Keratinocyte (primary cell): ENCODE data around the gene ADGRA1.

Experiments
- EZH2 ChIP-seq: IDR thresholded peaks from one replicate; pipeline ENCODE4 v1.6.1; 2012; ENCODE audit warnings: inconsistent platforms, mild to moderate bottlenecking, low read length, moderate library complexity
- TF ChIP-seq, protein P1 (sequence below), 3 experiments: IDR thresholded peaks in 1 of 3; conservative IDR thresholded peaks in 1 of 3; optimal IDR thresholded peaks in 1 of 3; 2 replicates in 2 of 3; 3 replicates in 1 of 3; pipeline versions ENCODE3 to v1.5.1; 2011; ENCODE audit warnings: low read length in 3 of 3, mild to moderate bottlenecking in 3 of 3, moderate library complexity in 2 of 3, control low read depth in 1 of 3, inconsistent platforms in 1 of 3; ENCODE audit not compliant: insufficient read depth in 2 of 3; ENCODE audit errors: extremely low read depth in 1 of 3

GRCh38 chr10:133110133-133110532 lies 22.4 kb downstream of the ADGRA1 start:
- TF ChIP-seq, protein P1, sequence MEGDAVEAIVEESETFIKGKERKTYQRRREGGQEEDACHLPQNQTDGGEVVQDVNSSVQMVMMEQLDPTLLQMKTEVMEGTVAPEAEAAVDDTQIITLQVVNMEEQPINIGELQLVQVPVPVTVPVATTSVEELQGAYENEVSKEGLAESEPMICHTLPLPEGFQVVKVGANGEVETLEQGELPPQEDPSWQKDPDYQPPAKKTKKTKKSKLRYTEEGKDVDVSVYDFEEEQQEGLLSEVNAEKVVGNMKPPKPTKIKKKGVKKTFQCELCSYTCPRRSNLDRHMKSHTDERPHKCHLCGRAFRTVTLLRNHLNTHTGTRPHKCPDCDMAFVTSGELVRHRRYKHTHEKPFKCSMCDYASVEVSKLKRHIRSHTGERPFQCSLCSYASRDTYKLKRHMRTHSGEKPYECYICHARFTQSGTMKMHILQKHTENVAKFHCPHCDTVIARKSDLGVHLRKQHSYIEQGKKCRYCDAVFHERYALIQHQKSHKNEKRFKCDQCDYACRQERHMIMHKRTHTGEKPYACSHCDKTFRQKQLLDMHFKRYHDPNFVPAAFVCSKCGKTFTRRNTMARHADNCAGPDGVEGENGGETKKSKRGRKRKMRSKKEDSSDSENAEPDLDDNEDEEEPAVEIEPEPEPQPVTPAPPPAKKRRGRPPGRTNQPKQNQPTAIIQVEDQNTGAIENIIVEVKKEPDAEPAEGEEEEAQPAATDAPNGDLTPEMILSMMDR (optimal IDR thresholded peaks at IDR 0.05 in 1 of 3, IDR thresholded peaks at IDR 0.05 in 1 of 3, conservative IDR thresholded peaks at IDR 0.05 in 1 of 3; ENCODE audit: extremely low read depth in 1 of 3, insufficient read depth in 2 of 3, low read length in 3 of 3), result no peak
- no peak for TF ChIP-seq EZH2
